Kidney epithelial cell (primary cell): ENCODE results near the gene TFF2. TPM values are rescaled to one million over a fixed set of nuclear protein-coding genes. Genes with fewer than 3 reads are reported as not detected.

ENCODE experiments used
- DNase-seq: peaks from one replicate; pipeline ENCODE4 v3.0.0-alpha.2; 2010; ENCODE audit warnings: low read depth
- H3K27me3 ChIP-seq: 2 replicates; pipeline ENCODE4 v1.6.0; 2011; ENCODE audit warnings: low read length; ENCODE audit not compliant: control insufficient read depth, insufficient read depth
- H3K36me3 ChIP-seq: 2 replicates; pipeline ENCODE4 v1.5.1; 2011; ENCODE audit warnings: low read length; ENCODE audit not compliant: control insufficient read depth, insufficient read depth
- H3K4me3 ChIP-seq: 2 replicates; pipeline ENCODE4 v1.5.1; 2011; ENCODE audit warnings: low read depth, mild to moderate bottlenecking, control low read depth, low read length
- total RNA-seq: library from RNA; depleted of rRNA; stranded (reverse); fragments of >200 nt; gene quantifications from 2 replicates; pipeline ENCODE4 v1.2.3, GENCODE V29; 2015
- TF ChIP-seq, protein P1 (sequence below): IDR thresholded peaks from 2 replicates; pipeline ENCODE4 v1.5.1; 2011; ENCODE audit warnings: mild to moderate bottlenecking, moderate library complexity, low read length, control low read depth, inconsistent platforms; ENCODE audit not compliant: insufficient read depth, poor library complexity, severe bottlenecking

The TFF2 gene
- total RNA-seq, 1 donor from 2014 or later, result not detected

DNA sequence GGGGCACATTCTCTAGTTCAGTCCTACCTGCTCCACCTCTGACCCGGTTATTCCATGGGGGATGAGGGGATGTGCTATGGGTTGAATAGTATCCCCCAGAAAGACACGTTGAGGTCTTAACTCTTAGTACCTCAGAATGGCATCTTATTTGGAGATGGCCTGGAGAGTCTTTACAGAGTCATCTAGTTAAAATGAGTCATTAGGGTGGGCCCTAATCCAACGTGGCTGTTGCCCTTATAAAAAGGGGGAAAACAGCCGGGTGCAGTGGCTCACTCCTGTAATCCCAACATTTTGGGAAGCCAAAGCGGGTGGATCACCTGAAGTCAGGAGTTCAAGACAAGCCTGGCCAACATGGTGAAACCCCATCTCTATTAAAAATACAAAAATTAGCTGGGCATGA, 39.4 kb upstream of the TFF2 start:
- H3K4me3 ChIP-seq, result no peak overlapping the region
- DNase-seq, result no peak
- H3K27me3 ChIP-seq, result no peaks in the 10 kb centered on the region
- TF ChIP-seq, protein P1, sequence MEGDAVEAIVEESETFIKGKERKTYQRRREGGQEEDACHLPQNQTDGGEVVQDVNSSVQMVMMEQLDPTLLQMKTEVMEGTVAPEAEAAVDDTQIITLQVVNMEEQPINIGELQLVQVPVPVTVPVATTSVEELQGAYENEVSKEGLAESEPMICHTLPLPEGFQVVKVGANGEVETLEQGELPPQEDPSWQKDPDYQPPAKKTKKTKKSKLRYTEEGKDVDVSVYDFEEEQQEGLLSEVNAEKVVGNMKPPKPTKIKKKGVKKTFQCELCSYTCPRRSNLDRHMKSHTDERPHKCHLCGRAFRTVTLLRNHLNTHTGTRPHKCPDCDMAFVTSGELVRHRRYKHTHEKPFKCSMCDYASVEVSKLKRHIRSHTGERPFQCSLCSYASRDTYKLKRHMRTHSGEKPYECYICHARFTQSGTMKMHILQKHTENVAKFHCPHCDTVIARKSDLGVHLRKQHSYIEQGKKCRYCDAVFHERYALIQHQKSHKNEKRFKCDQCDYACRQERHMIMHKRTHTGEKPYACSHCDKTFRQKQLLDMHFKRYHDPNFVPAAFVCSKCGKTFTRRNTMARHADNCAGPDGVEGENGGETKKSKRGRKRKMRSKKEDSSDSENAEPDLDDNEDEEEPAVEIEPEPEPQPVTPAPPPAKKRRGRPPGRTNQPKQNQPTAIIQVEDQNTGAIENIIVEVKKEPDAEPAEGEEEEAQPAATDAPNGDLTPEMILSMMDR, result no peak
- H3K36me3 ChIP-seq, result no peaks in the 10 kb centered on the region

- no peak overlapping the region for H3K4me3 ChIP-seq
- no peak for DNase-seq
- no peaks in the 10 kb centered on the region for H3K36me3 ChIP-seq
- no peaks in the 10 kb centered on the region for H3K27me3 ChIP-seq
- TF ChIP-seq, protein P1, result no peak
Measured at GRCh38 chr21:42389449-42389835, 38.6 kb upstream of the TFF2 start.

- TF ChIP-seq, protein P1, result no peak
- H3K4me3 ChIP-seq, result no peak overlapping the region
- DNase-seq, result no peak
- H3K36me3 ChIP-seq, result no peaks in the 10 kb centered on the region
- H3K27me3 ChIP-seq, result no peaks in the 10 kb centered on the region
Measured at GRCh38 chr21:42388740-42389448, 38.1 kb upstream of the TFF2 start.

- no peak overlapping the region for H3K4me3 ChIP-seq
- TF ChIP-seq, protein P1, result no peak
- DNase-seq, result no peak
- no peaks in the 10 kb centered on the region for H3K27me3 ChIP-seq
- H3K36me3 ChIP-seq, result no peaks in the 10 kb centered on the region
Measured at GRCh38 chr21:42387843-42388340, 37.1 kb upstream of the TFF2 start.

GRCh38 chr21:42387164-42387563, 36.4 kb upstream of the TFF2 start:
- no peak overlapping the region for H3K4me3 ChIP-seq
- no peak for DNase-seq
- no peaks in the 10 kb centered on the region for H3K36me3 ChIP-seq
- TF ChIP-seq, protein P1, result no peak
- H3K27me3 ChIP-seq, result no peaks in the 10 kb centered on the region
